BJ (cell line): ENCODE results near the gene C15orf39. TPM values are rescaled to one million over a fixed set of nuclear protein-coding genes. Genes with fewer than 3 reads are reported as not detected.
"Not testable (repeated sequence)": the region's sequence is repeated elsewhere in the genome, so short reads cannot be mapped to it uniquely, and the experiment has no call there.

ENCODE experiments used
- CTCF ChIA-PET: fragments of 350-600 bp; formaldehyde crosslinking; extraction: SDS; loops from one replicate; lab custom pipeline; 2021; ENCODE audit warnings: antibody characterized with exemption, inconsistent platforms; lab: Yijun Ruan, JAX
- POLR2A ChIA-PET: fragments of 300-600 bp; sonication (Branson Sonifier 250); formaldehyde crosslinking; extraction: SDS; loops from one replicate; lab custom pipeline; 2021; ENCODE audit warnings: antibody characterized with exemption; lab: Charles Lee
- DNase-seq: peaks from one replicate; pipeline ENCODE4 v3.0.0-alpha.2; 2011; ENCODE audit warnings: low read depth
- H3K27me3 ChIP-seq: 2 replicates; pipeline ENCODE4 v1.6.0; 2011; ENCODE audit warnings: low read length; ENCODE audit not compliant: control insufficient read depth, insufficient read depth
- H3K36me3 ChIP-seq: 2 replicates; pipeline ENCODE4 v1.5.1; 2011; ENCODE audit warnings: low read length; ENCODE audit not compliant: control insufficient read depth, insufficient read depth
- H3K4me3 ChIP-seq: 2 replicates; pipeline ENCODE4 v1.5.1; 2011; ENCODE audit warnings: low read depth, mild to moderate bottlenecking, control low read depth, low read length
- polyA plus RNA-seq: library from polyadenylated mRNA; depleted of rRNA; stranded (reverse); fragments of >200 nt; gene quantifications from 2 replicates; pipeline ENCODE4 v1.2.3, GENCODE V29; 2011
- TF ChIP-seq, protein P1 (sequence below): IDR thresholded peaks from 2 replicates; pipeline ENCODE4 v1.5.1; 2011; ENCODE audit warnings: low read depth, mild to moderate bottlenecking, control low read depth, inconsistent platforms, low read length, moderate library complexity; ENCODE audit not compliant: insufficient read depth

C15orf39 gene
- polyA plus RNA-seq, 1 experiment: 4.5 TPM

DNA sequence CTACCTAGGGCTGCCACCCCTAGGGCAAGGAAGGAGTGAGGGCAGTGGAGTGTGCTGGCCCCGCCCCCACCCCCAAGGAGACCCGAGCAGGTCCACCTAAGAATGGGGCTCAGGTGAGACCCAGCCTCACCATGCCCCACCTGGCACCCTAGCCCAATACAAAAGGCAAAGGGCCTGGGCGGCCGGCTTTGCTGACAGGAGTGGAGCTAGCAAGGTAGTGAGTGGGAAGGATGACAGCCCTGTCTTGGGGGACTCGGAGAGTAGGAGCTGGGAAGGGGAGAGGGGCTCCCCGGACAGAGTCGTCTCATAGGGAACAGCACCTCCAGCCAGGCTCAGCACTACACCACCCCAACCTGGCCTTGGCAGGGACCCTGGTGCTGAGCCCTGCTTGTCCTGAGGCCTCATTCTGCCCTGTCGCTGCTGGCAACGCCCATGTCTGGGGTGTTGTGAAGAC is 12.1 kb downstream of the C15orf39 start:
- DNase-seq: no peak
- POLR2A ChIA-PET: no interaction called here
- Histone ChIP-seq H3K27me3 (no peaks in the 10 kb centered on the region), H3K4me3 (no peak overlapping the region), H3K36me3 (peaks cover 35% of the 10 kb centered on the region)
- TF ChIP-seq, protein P1, sequence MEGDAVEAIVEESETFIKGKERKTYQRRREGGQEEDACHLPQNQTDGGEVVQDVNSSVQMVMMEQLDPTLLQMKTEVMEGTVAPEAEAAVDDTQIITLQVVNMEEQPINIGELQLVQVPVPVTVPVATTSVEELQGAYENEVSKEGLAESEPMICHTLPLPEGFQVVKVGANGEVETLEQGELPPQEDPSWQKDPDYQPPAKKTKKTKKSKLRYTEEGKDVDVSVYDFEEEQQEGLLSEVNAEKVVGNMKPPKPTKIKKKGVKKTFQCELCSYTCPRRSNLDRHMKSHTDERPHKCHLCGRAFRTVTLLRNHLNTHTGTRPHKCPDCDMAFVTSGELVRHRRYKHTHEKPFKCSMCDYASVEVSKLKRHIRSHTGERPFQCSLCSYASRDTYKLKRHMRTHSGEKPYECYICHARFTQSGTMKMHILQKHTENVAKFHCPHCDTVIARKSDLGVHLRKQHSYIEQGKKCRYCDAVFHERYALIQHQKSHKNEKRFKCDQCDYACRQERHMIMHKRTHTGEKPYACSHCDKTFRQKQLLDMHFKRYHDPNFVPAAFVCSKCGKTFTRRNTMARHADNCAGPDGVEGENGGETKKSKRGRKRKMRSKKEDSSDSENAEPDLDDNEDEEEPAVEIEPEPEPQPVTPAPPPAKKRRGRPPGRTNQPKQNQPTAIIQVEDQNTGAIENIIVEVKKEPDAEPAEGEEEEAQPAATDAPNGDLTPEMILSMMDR: no peak
- CTCF ChIA-PET: interaction anchor here (4.6 to 14.6 kb wide), 2 partner anchors 9 to 186 kb away, joined by 16 to 237 read pairs; partner anchors contain the start of gene PPCDC

- Histone ChIP-seq H3K4me3 (no peak overlapping the region), H3K27me3 (no peaks in the 10 kb centered on the region), H3K36me3 (peaks cover 29% of the 10 kb centered on the region)
- CTCF ChIA-PET: interaction anchor here (0.6 to 14.6 kb wide), 3 partner anchors 9 to 1578 kb away, joined by 4 to 237 read pairs (median 16); partner anchors contain the start of gene PPCDC
- POLR2A ChIA-PET: no interaction called here
- TF ChIP-seq, protein P1: no peak
- no peak for DNase-seq
Measured at GRCh38 chr15:75214293-75215096, 12.8 kb downstream of the C15orf39 start.

GRCh38 chr15:75215107-75216004 is 13.7 kb downstream of the C15orf39 start:
- CTCF ChIA-PET: interaction anchor here (0.6 to 14.6 kb wide), 5 partner anchors 10 to 1579 kb away, joined by 3 to 237 read pairs (median 4); partner anchors contain the start of genes MAN2C1 and PPCDC
- POLR2A ChIA-PET: no interaction called here
- no peak for DNase-seq
- H3K36me3 ChIP-seq: peaks cover 22% of the 10 kb centered on the region
- TF ChIP-seq, protein P1: no peak
- H3K4me3 ChIP-seq: no peak overlapping the region
- no peaks in the 10 kb centered on the region for H3K27me3 ChIP-seq

DNA sequence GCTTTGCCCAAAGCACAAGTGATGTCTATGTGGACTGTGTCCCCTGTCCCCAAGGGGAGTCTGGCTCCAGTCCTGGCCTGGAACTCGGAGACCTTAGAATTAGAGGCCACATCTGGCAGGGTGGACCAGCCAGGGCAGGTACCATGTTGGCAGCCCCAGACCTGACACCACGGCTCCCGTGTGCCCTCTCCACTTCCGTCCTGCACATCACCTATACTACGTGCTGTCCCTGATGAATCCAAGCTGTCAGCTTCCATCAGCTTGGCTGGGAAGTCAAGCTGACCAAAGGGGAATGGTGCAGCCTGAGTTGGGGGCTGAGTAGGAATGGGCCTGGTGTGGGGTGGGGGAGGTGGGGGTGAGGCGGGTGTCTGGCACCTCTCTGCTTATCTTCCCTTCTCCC is 15.3 kb downstream of the C15orf39 start:
- peaks cover 9% of the 10 kb centered on the region for H3K36me3 ChIP-seq
- H3K27me3 ChIP-seq: no peaks in the 10 kb centered on the region
- ChIA-PET POLR2A (no interaction called here), CTCF (interaction anchor here (1.5 to 14.6 kb wide), 4 partner anchors 9 to 189 kb away, joined by 4 to 237 read pairs (median 10); partner anchors contain the start of gene PPCDC)
- no peak for DNase-seq
- TF ChIP-seq, protein P1: no peak
- H3K4me3 ChIP-seq: no peak overlapping the region

DNA sequence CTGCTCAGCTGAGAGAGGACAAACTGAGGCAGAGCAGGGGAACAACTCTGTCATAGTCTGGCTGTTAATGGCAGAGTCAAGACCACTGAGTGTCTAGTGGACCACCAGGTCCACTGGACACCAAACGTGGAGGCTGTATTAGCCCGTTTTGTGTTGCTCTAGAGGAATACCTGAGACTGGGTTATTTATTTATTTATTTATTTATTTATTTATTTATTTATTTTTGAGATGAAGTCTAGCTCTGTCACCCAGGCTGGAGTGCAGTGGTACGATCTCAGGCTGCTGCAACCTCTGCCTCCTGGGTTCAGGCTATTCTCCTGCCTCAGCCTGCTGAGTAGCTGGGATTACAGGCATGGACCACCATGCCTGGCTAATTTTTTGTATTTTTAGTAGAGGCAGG is 15.9 kb downstream of the C15orf39 start:
- DNase-seq, POLR2A ChIA-PET, H3K27me3 ChIP-seq, H3K4me3 ChIP-seq, H3K36me3 ChIP-seq: not testable (repeated sequence)
- CTCF ChIA-PET: interaction anchor here (1.5 to 4.6 kb wide), 3 partner anchors 10 to 174 kb away, joined by 4 to 16 read pairs (median 5); no protein-coding TSS in a partner anchor

- CTCF ChIA-PET: interaction anchor here (0.8 to 1.7 kb wide), 5 partner anchors 16 to 196 kb away, joined by 3 to 4 read pairs (median 3); partner anchors contain the start of genes C15orf39 and PPCDC
- H3K36me3 ChIP-seq, H3K27me3 ChIP-seq, POLR2A ChIA-PET, DNase-seq, H3K4me3 ChIP-seq: not testable (repeated sequence)
Measured at GRCh38 chr15:75219507-75219929, 17.8 kb downstream of the C15orf39 start.
